Activated T-helper 1 cell treated with anti-CD3 and anti-CD28 coated beads, Interleukin-12 subunit alpha, Interleukin-12 subunit beta, Interleukin-2, Interleukin-4 antibody, amounts not matched to agents 30 ng/mL and 10 ng/mL and 1 ng/mL, durations not matched to agents 14 hours and 24 hours and 36 hours (primary cell): Measurements from ENCODE around the gene OTUD5. TPM values are rescaled to one million over a fixed set of nuclear protein-coding genes. Genes with fewer than 3 reads are reported as not detected.

ENCODE experiments used
- DNase-seq: peaks from one replicate; pipeline ENCODE4 v3.0.0; 2021; ENCODE audit warnings: low spot score
- H3K27ac Mint-ChIP-seq: one replicate; pipeline ENCODE4 v1.8.0; 2021; ENCODE audit warnings: mild to moderate bottlenecking, mixed read lengths
- H3K27me3 Mint-ChIP-seq: one replicate; pipeline ENCODE4 v1.8.0; 2022; ENCODE audit warnings: mild to moderate bottlenecking, moderate library complexity, mixed read lengths; ENCODE audit not compliant: insufficient read depth
- H3K36me3 Mint-ChIP-seq: one replicate; pipeline ENCODE4 v1.8.0; 2021; ENCODE audit warnings: low read depth, mixed read lengths
- H3K4me1 Mint-ChIP-seq: one replicate; pipeline ENCODE4 v1.8.0; 2021; ENCODE audit warnings: low read depth, mixed read lengths
- H3K4me3 Mint-ChIP-seq: one replicate; pipeline ENCODE4 v1.8.0; 2021; ENCODE audit warnings: mild to moderate bottlenecking, moderate library complexity, mixed read lengths
- H3K9me3 Mint-ChIP-seq: one replicate; pipeline ENCODE4 v1.8.0; 2021; ENCODE audit warnings: mixed read lengths
- intact Hi-C: fragments of 100-400 bp; cut with micrococcal nuclease; formaldehyde crosslinking; loops from one replicate; pipeline ENCODE4 v1.15.1; 2024
- total RNA-seq: library from RNA; stranded (reverse); gene quantifications from 2 replicates; pipeline ENCODE4 v1.2.3, GENCODE V29; 2022

Gene OTUD5
- total RNA-seq, 1 donor from 2014 or later, result 84.1 TPM

DNA sequence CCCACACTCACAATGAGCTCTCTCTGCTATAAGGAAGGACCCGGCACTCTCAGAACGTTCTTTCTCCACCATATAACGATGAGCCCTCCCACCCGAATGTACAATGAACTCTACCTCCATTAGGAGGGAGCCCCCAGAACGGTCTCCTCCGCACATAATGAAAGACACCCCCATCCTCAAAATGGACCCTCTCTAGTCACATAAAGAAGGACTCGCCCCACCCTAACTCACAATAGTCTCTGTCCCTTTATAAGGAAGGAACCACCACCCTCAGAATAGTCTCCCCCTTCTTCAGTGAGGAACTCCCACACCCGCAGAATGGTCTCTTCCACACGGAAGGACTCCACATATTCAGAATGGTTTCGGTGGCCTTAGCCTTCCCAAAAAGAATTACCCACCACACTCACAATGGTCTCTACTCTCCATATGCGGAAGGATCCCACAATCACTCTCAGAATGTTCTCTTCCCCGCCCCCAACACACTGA lies 46.4 kb downstream of the OTUD5 start:
- peak overlapping the region; percentile 93 for H3K27ac Mint-ChIP-seq
- peaks cover 36% of the 10 kb centered on the region for H3K36me3 Mint-ChIP-seq
- intact Hi-C loops, result loop anchor here (1.0 to 10.0 kb wide), 2 partner anchors 14 to 254 kb away; partner anchors contain the start of genes MAGIX, PQBP1 and TIMM17B
- peak overlapping the region; percentile 98 for H3K4me3 Mint-ChIP-seq
- DNase-seq, result no peak
- H3K9me3 Mint-ChIP-seq, result no peaks in the 10 kb centered on the region
- H3K4me1 Mint-ChIP-seq, result peaks cover 35% of the 10 kb centered on the region
- H3K27me3 Mint-ChIP-seq, result no peaks in the 10 kb centered on the region

DNA sequence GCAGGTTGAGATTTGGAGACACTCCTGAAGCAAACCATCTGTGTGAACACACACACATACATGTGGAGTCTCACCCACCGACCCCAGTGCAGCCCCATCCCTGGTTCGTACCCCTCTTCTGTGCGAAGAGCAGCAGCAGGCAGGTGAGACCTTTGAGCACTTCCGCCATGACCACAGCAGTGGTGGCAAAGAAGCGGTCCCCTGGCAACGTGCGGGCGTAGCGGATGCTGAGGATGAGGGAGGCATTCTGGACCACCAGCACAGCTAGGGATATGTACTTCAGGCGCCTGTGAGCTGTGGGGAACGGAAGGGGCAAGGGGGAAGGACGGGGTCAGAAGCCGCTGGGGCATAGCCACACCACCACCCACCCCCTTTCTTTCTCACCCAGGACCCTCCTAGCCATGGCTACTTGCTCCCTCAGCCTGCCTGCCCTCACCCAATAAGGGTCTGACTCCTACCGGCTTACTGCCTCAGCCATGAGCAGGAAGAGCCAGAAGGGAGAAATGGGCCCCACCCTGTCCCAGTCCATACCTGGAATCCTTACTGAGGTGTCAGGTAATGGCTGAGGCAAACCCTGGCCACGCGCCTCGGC lies 47.6 kb downstream of the OTUD5 start:
- H3K27ac Mint-ChIP-seq, result no peak overlapping the region

DNA sequence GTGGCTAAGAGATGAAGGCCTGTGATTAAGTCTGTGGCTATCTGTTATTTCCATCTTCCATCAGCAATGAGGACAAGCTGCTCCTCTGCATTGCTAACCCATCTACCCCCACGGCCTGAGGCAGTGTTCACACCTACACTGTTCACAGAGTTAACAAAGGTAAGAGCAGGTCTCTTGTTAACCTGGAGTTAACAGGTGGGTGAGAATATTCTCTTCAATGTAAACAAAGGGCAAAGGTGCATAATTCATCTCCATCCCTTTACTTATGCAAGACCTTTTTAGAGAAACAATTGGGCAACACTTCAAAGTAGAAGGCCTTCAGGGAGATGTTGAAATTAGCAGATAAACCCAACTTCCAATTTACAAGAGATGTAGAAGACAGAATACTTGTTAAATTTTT lies 48.8 kb downstream of the OTUD5 start:
- no peak overlapping the region for H3K4me3 Mint-ChIP-seq
- intact Hi-C loops, result no loop called here
- H3K36me3 Mint-ChIP-seq, result peaks cover 18% of the 10 kb centered on the region
- no peaks in the 10 kb centered on the region for H3K9me3 Mint-ChIP-seq
- peaks cover 20% of the 10 kb centered on the region for H3K4me1 Mint-ChIP-seq
- H3K27ac Mint-ChIP-seq, result no peak overlapping the region
- no peak for DNase-seq
- no peaks in the 10 kb centered on the region for H3K27me3 Mint-ChIP-seq

More for the DNA sequence above, 47.6 kb downstream of the OTUD5 start:
- intact Hi-C loops, result loop anchor here (10.0 kb wide), 1 partner anchor 255 kb away; the partner anchor contains the start of gene MAGIX
- no peaks in the 10 kb centered on the region for H3K9me3 Mint-ChIP-seq
- no peak for DNase-seq
- H3K36me3 Mint-ChIP-seq, result peaks cover 29% of the 10 kb centered on the region
- H3K4me3 Mint-ChIP-seq, result peak overlapping the region; percentile 98
- H3K4me1 Mint-ChIP-seq, result peaks cover 30% of the 10 kb centered on the region
- no peaks in the 10 kb centered on the region for H3K27me3 Mint-ChIP-seq

DNA sequence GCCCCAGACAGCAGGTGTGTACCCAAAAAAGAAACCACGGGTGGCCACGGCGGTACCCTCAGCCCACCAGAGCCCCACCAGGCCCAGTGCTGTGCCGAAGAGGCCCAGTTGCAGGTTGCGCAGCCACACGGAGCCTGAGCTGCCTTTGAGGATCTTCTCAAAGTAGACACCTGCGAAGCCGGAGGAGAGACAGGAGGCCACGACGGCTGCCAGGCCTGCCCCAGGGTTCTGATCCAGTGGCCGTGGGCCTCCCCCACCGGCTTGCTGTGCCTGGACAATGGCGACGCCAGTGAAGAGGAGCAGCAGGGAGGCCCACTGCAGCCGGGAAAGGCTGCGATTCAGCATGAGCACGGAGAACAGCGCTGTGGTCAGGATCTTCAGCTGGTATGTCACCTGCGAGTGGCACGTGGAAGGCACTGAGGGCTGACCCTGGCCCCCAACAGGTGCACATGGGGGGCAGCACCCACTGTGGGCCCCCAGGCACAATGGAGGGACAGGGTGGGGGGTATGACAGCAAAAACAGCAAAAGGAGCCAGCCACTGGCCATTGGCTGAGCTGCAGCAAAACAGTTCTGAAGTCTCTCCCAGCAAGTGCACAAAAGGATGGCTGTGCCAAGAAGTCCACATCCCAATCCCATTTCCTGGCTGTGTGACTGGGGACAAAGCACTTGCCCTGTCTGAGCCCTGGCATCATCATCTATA lies 52.2 kb downstream of the OTUD5 start:
- Mint-ChIP-seq H3K36me3 (peaks cover 8% of the 10 kb centered on the region), H3K4me3 (no peak overlapping the region), H3K27me3 (no peaks in the 10 kb centered on the region), H3K27ac (no peak overlapping the region), H3K9me3 (no peaks in the 10 kb centered on the region), H3K4me1 (peaks cover 1% of the 10 kb centered on the region)
- intact Hi-C loops, result no loop called here
- no peak for DNase-seq

DNA sequence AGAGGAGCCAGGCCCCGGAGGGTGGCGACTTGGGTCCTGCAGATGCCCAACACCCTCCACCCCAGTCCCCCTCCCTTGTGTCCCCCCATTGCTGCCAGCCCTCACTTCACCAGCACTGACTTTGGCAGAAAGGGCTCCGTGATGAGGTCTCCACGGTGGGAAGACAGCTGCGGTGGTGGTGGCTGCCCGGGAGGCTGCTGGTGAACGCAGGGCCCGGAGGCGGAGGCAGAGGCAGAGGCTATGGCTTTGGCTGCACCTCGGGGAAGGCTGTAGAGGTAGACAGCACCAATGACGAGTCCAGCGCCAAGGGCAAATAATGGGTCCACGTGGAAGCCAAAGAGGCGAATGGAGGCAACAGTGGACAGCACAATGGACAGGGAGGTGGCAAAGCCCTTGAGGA lies 52.8 kb downstream of the OTUD5 start:
- Mint-ChIP-seq H3K27me3 (no peaks in the 10 kb centered on the region), H3K9me3 (no peaks in the 10 kb centered on the region)
- intact Hi-C loops, result no loop called here

DNA sequence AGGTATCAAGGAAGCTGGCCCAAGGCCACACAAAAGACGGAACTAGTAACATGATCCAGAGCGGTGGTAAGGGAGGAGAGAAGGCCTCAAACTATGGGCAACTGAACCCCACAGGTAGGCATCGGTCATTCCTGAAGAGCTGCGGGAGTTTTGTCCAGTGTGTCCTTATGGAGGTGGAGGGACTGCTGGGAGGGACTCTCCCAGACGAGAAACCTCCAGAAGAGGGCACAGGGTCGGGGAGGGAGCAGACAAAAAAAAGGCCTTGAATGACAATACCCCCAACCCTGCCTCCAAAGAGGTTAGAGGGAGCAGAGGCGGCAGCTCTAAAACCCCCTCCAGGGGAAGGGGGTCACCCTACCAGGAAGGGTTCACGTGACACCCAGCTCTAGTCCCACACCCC lies 53.2 kb downstream of the OTUD5 start:
- no peaks in the 10 kb centered on the region for H3K9me3 Mint-ChIP-seq
- no peak for DNase-seq
- intact Hi-C loops, result no loop called here
- H3K4me3 Mint-ChIP-seq, result no peak overlapping the region
- H3K27me3 Mint-ChIP-seq, result no peaks in the 10 kb centered on the region
- H3K36me3 Mint-ChIP-seq, result peaks cover 8% of the 10 kb centered on the region
- H3K4me1 Mint-ChIP-seq, result no peaks in the 10 kb centered on the region
- H3K27ac Mint-ChIP-seq, result no peak overlapping the region

More for the DNA sequence above, 52.8 kb downstream of the OTUD5 start:
- H3K4me1 Mint-ChIP-seq, result no peaks in the 10 kb centered on the region
- peaks cover 8% of the 10 kb centered on the region for H3K36me3 Mint-ChIP-seq
- no peak overlapping the region for H3K27ac Mint-ChIP-seq
- DNase-seq, result no peak
- H3K4me3 Mint-ChIP-seq, result no peak overlapping the region

DNA sequence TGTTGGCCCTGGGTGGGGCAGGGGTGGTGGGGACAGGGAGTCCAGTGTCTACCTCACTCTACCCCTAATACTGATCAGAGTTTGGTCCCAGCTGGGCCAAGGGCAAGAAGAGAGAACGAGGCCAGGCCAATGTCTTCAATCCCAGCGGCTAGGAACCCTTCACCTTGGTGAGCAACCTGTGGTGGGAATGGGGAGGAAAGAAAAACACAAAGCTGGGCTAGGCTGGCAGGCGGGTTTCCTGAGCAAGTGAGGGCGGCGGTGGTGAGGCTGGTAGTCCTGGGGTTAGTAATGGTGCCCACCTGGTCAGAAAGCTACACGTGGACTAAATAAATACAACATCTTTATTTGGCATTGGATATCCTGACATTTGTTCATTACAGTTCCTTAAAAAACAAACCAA lies 54.1 kb downstream of the OTUD5 start:
- no peak overlapping the region for H3K27ac Mint-ChIP-seq
- DNase-seq, result no peak
- no peaks in the 10 kb centered on the region for H3K4me1 Mint-ChIP-seq
- intact Hi-C loops, result no loop called here
- H3K36me3 Mint-ChIP-seq, result peaks cover 8% of the 10 kb centered on the region
- no peaks in the 10 kb centered on the region for H3K9me3 Mint-ChIP-seq
- H3K27me3 Mint-ChIP-seq, result no peaks in the 10 kb centered on the region
- no peak overlapping the region for H3K4me3 Mint-ChIP-seq

DNA sequence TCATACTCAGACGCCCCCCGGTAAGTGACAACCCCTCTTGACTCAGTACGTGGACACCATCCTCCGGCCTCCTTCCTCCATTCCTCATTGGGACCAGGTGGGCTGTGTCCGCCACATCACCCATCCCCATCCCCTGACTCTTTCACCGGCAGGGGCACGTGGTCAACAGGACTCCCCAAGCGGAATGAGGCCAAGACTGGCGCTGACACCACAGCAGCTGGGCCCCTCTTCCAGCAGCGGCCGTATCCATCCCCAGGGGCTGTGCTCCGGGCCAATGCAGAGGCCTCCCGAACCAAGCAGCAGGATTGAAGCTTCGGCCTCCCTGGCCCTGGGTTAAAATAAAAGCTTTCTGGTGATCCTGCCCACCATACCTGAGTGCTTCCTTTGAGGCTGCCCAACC lies 54.6 kb downstream of the OTUD5 start:
- Mint-ChIP-seq H3K9me3 (no peaks in the 10 kb centered on the region), H3K4me3 (no peak overlapping the region), H3K4me1 (no peaks in the 10 kb centered on the region), H3K27ac (no peak overlapping the region), H3K27me3 (no peaks in the 10 kb centered on the region), H3K36me3 (peaks cover 8% of the 10 kb centered on the region)
- no peak for DNase-seq
- intact Hi-C loops, result no loop called here

DNA sequence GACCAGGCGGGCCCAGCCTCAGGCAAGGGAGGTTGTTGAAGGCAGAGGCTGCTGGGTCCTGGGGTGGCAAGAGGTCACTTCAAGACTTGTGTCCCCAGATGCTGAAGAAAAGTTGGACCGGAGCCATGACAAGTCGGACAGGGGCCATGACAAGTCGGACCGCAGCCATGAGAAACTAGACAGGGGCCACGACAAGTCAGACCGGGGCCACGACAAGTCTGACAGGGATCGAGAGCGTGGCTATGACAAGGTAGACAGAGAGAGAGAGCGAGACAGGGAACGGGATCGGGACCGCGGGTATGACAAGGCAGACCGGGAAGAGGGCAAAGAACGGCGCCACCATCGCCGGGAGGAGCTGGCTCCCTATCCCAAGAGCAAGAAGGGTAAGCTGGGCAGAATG lies 55.3 kb downstream of the OTUD5 start:
- H3K36me3 Mint-ChIP-seq, result peaks cover 8% of the 10 kb centered on the region
- intact Hi-C loops, result no loop called here
- H3K4me1 Mint-ChIP-seq, result no peaks in the 10 kb centered on the region
- H3K27ac Mint-ChIP-seq, result no peak overlapping the region
- H3K27me3 Mint-ChIP-seq, result no peaks in the 10 kb centered on the region
- no peak for DNase-seq
- H3K4me3 Mint-ChIP-seq, result no peak overlapping the region
- H3K9me3 Mint-ChIP-seq, result no peaks in the 10 kb centered on the region

DNA sequence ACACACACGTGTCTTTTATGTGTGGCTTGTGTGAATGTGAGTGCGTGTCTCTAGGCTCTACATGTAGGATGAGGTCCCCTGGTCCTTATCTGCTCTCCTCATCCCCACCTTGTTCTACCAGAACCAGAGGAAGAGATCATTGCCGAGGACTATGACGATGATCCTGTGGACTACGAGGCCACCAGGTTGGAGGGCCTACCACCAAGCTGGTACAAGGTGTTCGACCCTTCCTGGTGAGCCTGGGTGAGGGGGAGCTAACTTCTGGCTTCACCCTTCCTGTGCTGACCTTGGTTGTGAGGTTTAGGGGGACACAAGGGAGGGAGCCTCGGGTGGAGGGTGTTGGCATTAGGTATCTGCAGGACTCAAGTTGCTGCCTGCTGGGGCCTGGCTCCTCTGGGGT lies 56.3 kb downstream of the OTUD5 start:
- intact Hi-C loops, result no loop called here
- Mint-ChIP-seq H3K4me1 (peaks cover 8% of the 10 kb centered on the region), H3K9me3 (no peaks in the 10 kb centered on the region), H3K27me3 (no peaks in the 10 kb centered on the region), H3K4me3 (no peak overlapping the region), H3K27ac (no peak overlapping the region), H3K36me3 (peaks cover 10% of the 10 kb centered on the region)
- DNase-seq, result no peak

DNA sequence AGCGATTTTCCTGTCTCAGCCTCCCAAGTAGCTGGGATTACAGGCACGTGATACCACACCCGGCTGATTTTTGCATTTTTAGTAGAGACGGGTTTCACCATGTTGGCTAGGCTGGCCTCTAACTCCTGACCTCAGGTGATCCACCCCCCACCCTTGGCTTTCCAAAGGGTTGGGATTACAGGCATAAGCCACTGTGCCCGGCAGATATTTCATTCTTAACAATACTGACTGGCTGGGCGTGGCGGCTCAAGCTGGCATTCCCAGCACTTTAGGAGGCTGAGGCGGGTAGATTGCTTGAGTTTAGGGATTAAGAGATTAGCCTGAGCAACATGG lies 58.4 kb downstream of the OTUD5 start:
- Mint-ChIP-seq H3K9me3 (no peaks in the 10 kb centered on the region), H3K27me3 (no peaks in the 10 kb centered on the region), H3K4me1 (peaks cover 8% of the 10 kb centered on the region), H3K36me3 (peaks cover 15% of the 10 kb centered on the region), H3K4me3 (peak overlapping the region; percentile 42), H3K27ac (no peak overlapping the region)
- no peak for DNase-seq
- intact Hi-C loops, result loop anchor here (2.0 to 10.0 kb wide), 3 partner anchors 203 to 366 kb away; partner anchors contain the start of genes FOXP3 and PPP1R3F

DNA sequence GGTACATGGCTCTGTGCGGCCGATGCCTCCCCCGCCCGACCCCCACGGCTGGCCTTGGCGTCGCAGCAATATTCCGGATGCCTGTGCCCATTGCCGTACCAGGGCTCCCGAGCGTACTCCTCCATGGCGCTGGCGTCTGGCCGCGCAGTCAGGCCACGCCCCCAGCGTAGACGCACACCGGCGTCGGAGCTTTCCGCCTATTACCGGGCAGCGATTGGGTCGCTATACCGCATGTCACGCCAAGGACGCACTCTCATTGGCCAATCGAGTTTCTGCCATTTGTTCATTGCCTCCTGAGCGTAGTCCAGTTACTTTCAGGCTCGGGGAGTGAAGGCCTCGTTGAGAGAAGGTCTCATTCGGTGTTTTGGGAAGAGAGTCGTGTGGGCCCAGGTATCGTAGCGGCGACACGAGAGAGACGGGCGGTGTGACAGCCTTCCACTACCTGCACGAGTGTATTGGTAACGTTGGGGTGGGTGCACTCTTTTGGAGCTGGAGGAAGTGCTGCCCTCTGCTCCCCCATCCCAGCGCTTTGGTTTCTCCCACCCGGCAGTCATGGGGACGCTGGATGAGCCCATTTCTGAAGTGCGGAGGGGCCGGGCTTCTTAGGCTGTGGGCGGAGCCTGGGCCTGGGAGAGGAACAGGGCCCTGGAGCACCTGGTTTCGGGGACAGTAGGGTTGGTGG lies 59.6 kb downstream of the OTUD5 start, which contains the start of the genes PQBP1 and TIMM17B:
PQBP1 (plus strand) TSS at position 306 of the 682 bp plus-strand sequence. CDS start 580 bp downstream, outside the sequence.
TIMM17B (minus strand) TSS at position 144 of the 682 bp plus-strand sequence; CDS start at position 125, 19 bp downstream.
- intact Hi-C loops, result loop anchor here (1.0 to 10.0 kb wide), 12 partner anchors 14 to 367 kb away; partner anchors contain the start of genes FOXP3, GRIPAP1, HDAC6 and PIM2
- DNase-seq, result peak; percentile 84
- Mint-ChIP-seq H3K27me3 (no peaks in the 10 kb centered on the region), H3K27ac (peak within 1 kb of the TSS; percentile 100), H3K4me1 (peaks cover 8% of the 10 kb centered on the region), H3K36me3 (peaks cover 14% of the 10 kb centered on the region), H3K4me3 (peak within 1 kb of the TSS; percentile 97), H3K9me3 (no peaks in the 10 kb centered on the region)
